Fibroblast of lung (primary cell): ENCODE data around the gene APBB1. TPM values are rescaled to one million over a fixed set of nuclear protein-coding genes. Genes with fewer than 3 reads are reported as not detected.

Source experiments
- DNase-seq, 2 donors: peaks; one replicate each; pipeline versions ENCODE4 v3.0.0 to v3.0.0-alpha.2; 2010; ENCODE audit warnings: low read depth in 2 of 2
- H2AFZ ChIP-seq: 2 replicates; pipeline ENCODE4 v1.5.1; 2012; ENCODE audit warnings: low read length, control low read depth, inconsistent platforms
- H3K27ac ChIP-seq: 2 replicates; pipeline ENCODE4 v1.5.1; 2011; ENCODE audit warnings: low read length, control low read depth; ENCODE audit not compliant: insufficient read depth
- H3K27me3 ChIP-seq: 2 replicates; pipeline ENCODE4 v1.5.1; 2011; ENCODE audit warnings: mild to moderate bottlenecking, low read length; ENCODE audit not compliant: control insufficient read depth, insufficient read depth
- H3K36me3 ChIP-seq: 2 replicates; pipeline ENCODE4 v1.5.1; 2011; ENCODE audit warnings: low read length; ENCODE audit not compliant: control insufficient read depth, insufficient read depth
- H3K4me1 ChIP-seq: 2 replicates; pipeline ENCODE4 v1.5.1; 2011; ENCODE audit warnings: low read length; ENCODE audit not compliant: control insufficient read depth, insufficient read depth; ENCODE audit errors: extremely low read depth
- H3K4me2 ChIP-seq: 2 replicates; pipeline ENCODE4 v1.5.1; 2011; ENCODE audit warnings: low read length, control low read depth; ENCODE audit not compliant: insufficient read depth; ENCODE audit errors: extremely low read depth
- H3K4me3 ChIP-seq, 4 experiments: fragments of 200-600 bp in 1 of 4; sonication (generic) in 1 of 4; replicated peaks in 1 of 4; 2 replicates each; pipeline ENCODE4 v1.5.1; 2011 to 2016; ENCODE audit warnings: low read length in 4 of 4, low read depth in 3 of 4, mild to moderate bottlenecking in 3 of 4, control low read depth in 2 of 4, inconsistent platforms in 1 of 4, mixed read lengths in 1 of 4; ENCODE audit not compliant: insufficient read depth in 1 of 4; ENCODE audit errors: control extremely low read depth in 1 of 4
- H3K79me2 ChIP-seq: 2 replicates; pipeline ENCODE4 v1.5.1; 2012; ENCODE audit warnings: mild to moderate bottlenecking, low read length, inconsistent platforms; ENCODE audit not compliant: control insufficient read depth, insufficient read depth
- H3K9ac ChIP-seq: 2 replicates; pipeline ENCODE4 v1.5.1; 2011; ENCODE audit warnings: mild to moderate bottlenecking, low read length, control low read depth; ENCODE audit not compliant: insufficient read depth
- H3K9me3 ChIP-seq: 2 replicates; pipeline ENCODE4 v1.5.1; 2012; ENCODE audit warnings: low read depth, low read length; ENCODE audit not compliant: control insufficient read depth, insufficient read depth
- H4K20me1 ChIP-seq: 2 replicates; pipeline ENCODE4 v1.5.1; 2011; ENCODE audit warnings: low read length; ENCODE audit not compliant: control insufficient read depth, insufficient read depth; ENCODE audit errors: extremely low read depth
- EZH2 ChIP-seq: IDR thresholded peaks from 2 replicates; pipeline ENCODE4 v1.5.1; 2012; ENCODE audit warnings: low read length, control low read depth, mild to moderate bottlenecking; ENCODE audit errors: missing control alignments
- polyA plus RNA-seq, 2 donors: library from polyadenylated mRNA; depleted of rRNA in 1 of 2; stranded (reverse) in 1 of 2; unstranded in 1 of 2; fragments of >200 nt; gene quantifications; 2 replicates each; pipeline ENCODE4 v1.2.1, GENCODE V29; 2011 to 2012; ENCODE audit warnings: missing spikeins in 1 of 2
- total RNA-seq: library from RNA; depleted of rRNA; stranded (reverse); fragments of >200 nt; gene quantifications from 2 replicates; pipeline ENCODE4 v1.2.1, GENCODE V29; 2014
- TF ChIP-seq, protein P1 (sequence below), 2 donors: IDR thresholded peaks in 1 of 2; conservative IDR thresholded peaks in 1 of 2; 1 replicate in 1 of 2; 2 replicates in 1 of 2; pipeline ENCODE4 v1.5.1; 2011 to 2012; ENCODE audit warnings: low read length in 2 of 2, control low read depth in 1 of 2, inconsistent platforms in 1 of 2, low read depth in 1 of 2, mild to moderate bottlenecking in 1 of 2

The APBB1 gene
- total and polyA plus RNA-seq, 2 donors (not counting 1 experiment from before 2014, with no cell fraction given) = 33.5 to 73.7 TPM

- no peak overlapping the region for H2AFZ ChIP-seq
- no peak for DNase-seq
- no peak overlapping the region for H3K4me2 ChIP-seq
- H3K79me2 ChIP-seq = no peaks in the 10 kb centered on the region
- no peak overlapping the region for H3K27ac ChIP-seq
- TF ChIP-seq, protein P1, sequence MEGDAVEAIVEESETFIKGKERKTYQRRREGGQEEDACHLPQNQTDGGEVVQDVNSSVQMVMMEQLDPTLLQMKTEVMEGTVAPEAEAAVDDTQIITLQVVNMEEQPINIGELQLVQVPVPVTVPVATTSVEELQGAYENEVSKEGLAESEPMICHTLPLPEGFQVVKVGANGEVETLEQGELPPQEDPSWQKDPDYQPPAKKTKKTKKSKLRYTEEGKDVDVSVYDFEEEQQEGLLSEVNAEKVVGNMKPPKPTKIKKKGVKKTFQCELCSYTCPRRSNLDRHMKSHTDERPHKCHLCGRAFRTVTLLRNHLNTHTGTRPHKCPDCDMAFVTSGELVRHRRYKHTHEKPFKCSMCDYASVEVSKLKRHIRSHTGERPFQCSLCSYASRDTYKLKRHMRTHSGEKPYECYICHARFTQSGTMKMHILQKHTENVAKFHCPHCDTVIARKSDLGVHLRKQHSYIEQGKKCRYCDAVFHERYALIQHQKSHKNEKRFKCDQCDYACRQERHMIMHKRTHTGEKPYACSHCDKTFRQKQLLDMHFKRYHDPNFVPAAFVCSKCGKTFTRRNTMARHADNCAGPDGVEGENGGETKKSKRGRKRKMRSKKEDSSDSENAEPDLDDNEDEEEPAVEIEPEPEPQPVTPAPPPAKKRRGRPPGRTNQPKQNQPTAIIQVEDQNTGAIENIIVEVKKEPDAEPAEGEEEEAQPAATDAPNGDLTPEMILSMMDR (conservative IDR thresholded peaks at IDR 0.05 in 1 of 2, IDR thresholded peaks at IDR 0.05 in 1 of 2; ENCODE audit: low read depth in 1 of 2, low read length in 2 of 2) = no peak
- TF ChIP-seq EZH2 = no peak
- no peak overlapping the region for H3K9ac ChIP-seq
- no peaks in the 10 kb centered on the region for H3K9me3 ChIP-seq
- no peaks in the 10 kb centered on the region for H3K4me1 ChIP-seq
- H4K20me1 ChIP-seq = no peaks in the 10 kb centered on the region
- no peaks in the 10 kb centered on the region for H3K36me3 ChIP-seq
- H3K27me3 ChIP-seq = no peaks in the 10 kb centered on the region
- H3K4me3 ChIP-seq = no peak overlapping the region
These were observed 53.2 kb downstream of the APBB1 start for GRCh38 chr11:6365659-6366058.

DNA sequence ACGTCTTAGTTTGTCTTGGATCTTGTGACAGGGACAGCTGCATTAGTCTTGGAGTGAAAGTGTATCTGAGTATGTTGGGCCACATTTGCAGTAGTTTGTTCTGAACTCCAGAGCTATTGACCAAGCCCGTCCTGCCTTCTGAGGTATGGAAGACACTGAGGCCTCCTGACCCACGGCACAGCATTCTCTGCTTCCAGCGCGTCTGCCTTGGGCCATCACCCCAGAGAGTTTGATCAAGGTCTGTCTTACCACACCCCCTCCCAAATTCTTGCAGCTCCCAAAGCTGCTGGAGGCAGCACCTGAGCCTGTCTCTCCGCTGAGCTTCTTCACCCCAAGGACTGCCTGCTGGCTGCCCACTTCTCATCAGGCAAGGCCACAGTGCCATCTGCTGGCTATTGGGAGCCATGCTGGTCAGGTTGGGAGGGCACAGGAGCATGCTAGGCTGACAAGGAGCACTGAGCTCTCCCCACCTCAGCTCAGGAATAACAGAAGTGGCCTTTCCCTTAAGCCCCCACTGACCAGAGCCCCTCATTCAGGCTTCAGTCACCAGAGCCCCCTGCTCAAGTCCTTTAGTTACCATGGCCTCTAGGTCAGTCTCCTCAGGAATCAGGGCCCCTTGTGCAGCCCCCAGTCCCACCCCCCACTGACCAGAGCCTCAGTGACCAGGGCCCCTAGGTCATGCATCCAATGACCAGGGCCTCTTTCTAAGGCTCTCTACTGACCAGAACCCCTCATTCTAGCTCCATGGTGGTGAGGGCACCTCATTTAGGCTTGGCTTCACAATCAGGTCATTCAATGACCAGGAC lies 55.8 kb downstream of the APBB1 start:
- no peak overlapping the region for H3K4me3 ChIP-seq
- TF ChIP-seq EZH2 = no peak
- TF ChIP-seq, protein P1 (conservative IDR thresholded peaks at IDR 0.05 in 1 of 2, IDR thresholded peaks at IDR 0.05 in 1 of 2; ENCODE audit: low read depth in 1 of 2, low read length in 2 of 2) = peak; percentile 94 to 97
- no peak overlapping the region for H3K9ac ChIP-seq
- H3K79me2 ChIP-seq = no peaks in the 10 kb centered on the region
- H4K20me1 ChIP-seq = no peaks in the 10 kb centered on the region
- no peaks in the 10 kb centered on the region for H3K4me1 ChIP-seq
- H2AFZ ChIP-seq = no peak overlapping the region
- no peak overlapping the region for H3K4me2 ChIP-seq
- no peaks in the 10 kb centered on the region for H3K36me3 ChIP-seq
- peak; percentile 67 to 82 for DNase-seq
- no peaks in the 10 kb centered on the region for H3K9me3 ChIP-seq
- H3K27me3 ChIP-seq = no peaks in the 10 kb centered on the region
- no peak overlapping the region for H3K27ac ChIP-seq

GRCh38 chr11:6362185-6362872 lies 56.6 kb downstream of the APBB1 start:
- no peak overlapping the region for H2AFZ ChIP-seq
- no peak for DNase-seq
- H3K4me1 ChIP-seq = peaks cover 4% of the 10 kb centered on the region
- no peak overlapping the region for H3K4me3 ChIP-seq
- no peak overlapping the region for H3K9ac ChIP-seq
- H3K36me3 ChIP-seq = no peaks in the 10 kb centered on the region
- H3K4me2 ChIP-seq = no peak overlapping the region
- H3K79me2 ChIP-seq = no peaks in the 10 kb centered on the region
- no peak overlapping the region for H3K27ac ChIP-seq
- H3K9me3 ChIP-seq = no peaks in the 10 kb centered on the region
- no peaks in the 10 kb centered on the region for H4K20me1 ChIP-seq
- TF ChIP-seq EZH2 = no peak
- TF ChIP-seq, protein P1 (conservative IDR thresholded peaks at IDR 0.05 in 1 of 2, IDR thresholded peaks at IDR 0.05 in 1 of 2; ENCODE audit: low read depth in 1 of 2, low read length in 2 of 2) = no peak
- H3K27me3 ChIP-seq = no peaks in the 10 kb centered on the region
